Type B pancreatic cell (in vitro differentiated cells): ENCODE data around the gene SUCLG2. TPM values are rescaled to one million over a fixed set of nuclear protein-coding genes. Genes with fewer than 3 reads are reported as not detected.
A peak's percentile ranks its signal among the peaks of the same experiment; 100 is the strongest.

Source experiments
- DNase-seq: peaks from one replicate; pipeline ENCODE4 v3.0.0; 2021; ENCODE audit warnings: mixed read lengths; ENCODE audit not compliant: unreplicated experiment; ENCODE audit errors: extremely low spot score
- H3K27ac Mint-ChIP-seq: 2 replicates; pipeline ENCODE4 v1.8.0; 2021; ENCODE audit warnings: mild to moderate bottlenecking, mixed read lengths
- H3K27me3 Mint-ChIP-seq: 2 replicates; pipeline ENCODE4 v1.8.0; 2021; ENCODE audit warnings: mixed read lengths
- H3K36me3 Mint-ChIP-seq: 2 replicates; pipeline ENCODE4 v1.8.0; 2021; ENCODE audit warnings: mixed read lengths
- H3K4me1 Mint-ChIP-seq: one replicate; pipeline ENCODE4 v1.8.0; 2021; ENCODE audit warnings: mixed read lengths; ENCODE audit not compliant: unreplicated experiment
- H3K4me3 Mint-ChIP-seq: 2 replicates; pipeline ENCODE4 v1.8.0; 2021; ENCODE audit warnings: mild to moderate bottlenecking, mixed read lengths
- H3K9me3 Mint-ChIP-seq: 2 replicates; pipeline ENCODE4 v1.8.0; 2021; ENCODE audit warnings: mixed read lengths
- CTCF ChIP-seq: fragments of 200-600 bp; sonication (generic); conservative IDR thresholded peaks from 2 replicates; pipeline ENCODE4 v1.5.0; 2021; ENCODE audit warnings: antibody characterized with exemption, mild to moderate bottlenecking
- total RNA-seq: library from RNA; stranded (reverse); gene quantifications from 2 replicates; pipeline ENCODE4 v1.2.1, GENCODE V29; 2021; ENCODE audit warnings: low replicate concordance

SUCLG2 gene
- total RNA-seq, 1 donor from 2014 or later, result 42.8 TPM

GRCh38 chr3:67357610-67358458, 296.6 kb downstream of the SUCLG2 start:
- DNase-seq, result no peak
- H3K36me3 Mint-ChIP-seq, result no peaks in the 10 kb centered on the region
- H3K9me3 Mint-ChIP-seq, result no peaks in the 10 kb centered on the region
- peaks cover 11% of the 10 kb centered on the region for H3K4me1 Mint-ChIP-seq
- TF ChIP-seq CTCF, result peak; percentile 67
- H3K27me3 Mint-ChIP-seq, result no peaks in the 10 kb centered on the region
- H3K4me3 Mint-ChIP-seq, result no peak overlapping the region
- H3K27ac Mint-ChIP-seq, result no peak overlapping the region

GRCh38 chr3:67349551-67350174, 304.7 kb downstream of the SUCLG2 start:
- no peaks in the 10 kb centered on the region for H3K36me3 Mint-ChIP-seq
- no peak for TF ChIP-seq CTCF
- no peak overlapping the region for H3K4me3 Mint-ChIP-seq
- no peak overlapping the region for H3K27ac Mint-ChIP-seq
- DNase-seq, result no peak
- H3K4me1 Mint-ChIP-seq, result no peaks in the 10 kb centered on the region
- H3K27me3 Mint-ChIP-seq, result no peaks in the 10 kb centered on the region
- H3K9me3 Mint-ChIP-seq, result no peaks in the 10 kb centered on the region

GRCh38 chr3:67346081-67346480, 308.3 kb downstream of the SUCLG2 start:
- Mint-ChIP-seq H3K27ac (no peak overlapping the region), H3K9me3 (no peaks in the 10 kb centered on the region), H3K36me3 (no peaks in the 10 kb centered on the region), H3K4me1 (no peaks in the 10 kb centered on the region), H3K4me3 (no peak overlapping the region), H3K27me3 (no peaks in the 10 kb centered on the region)
- no peak for DNase-seq
- TF ChIP-seq CTCF, result no peak

GRCh38 chr3:67335813-67336212, 318.6 kb downstream of the SUCLG2 start:
- Mint-ChIP-seq H3K4me3 (no peak overlapping the region), H3K36me3 (peaks cover 7% of the 10 kb centered on the region), H3K4me1 (no peaks in the 10 kb centered on the region), H3K9me3 (peaks cover 14% of the 10 kb centered on the region), H3K27ac (no peak overlapping the region), H3K27me3 (no peaks in the 10 kb centered on the region)
- TF ChIP-seq CTCF, result no peak
- no peak for DNase-seq

GRCh38 chr3:67334588-67334987, 319.8 kb downstream of the SUCLG2 start:
- no peak for DNase-seq
- no peak for TF ChIP-seq CTCF
- peaks cover 2% of the 10 kb centered on the region for H3K36me3 Mint-ChIP-seq
- no peak overlapping the region for H3K4me3 Mint-ChIP-seq
- no peak overlapping the region for H3K27ac Mint-ChIP-seq
- no peaks in the 10 kb centered on the region for H3K27me3 Mint-ChIP-seq
- H3K4me1 Mint-ChIP-seq, result no peaks in the 10 kb centered on the region
- H3K9me3 Mint-ChIP-seq, result peaks cover 6% of the 10 kb centered on the region
